Activated T-cell treated with anti-CD3 and anti-CD28 coated beads, Interleukin-2, amount 50 U/mL, for 72 hours (primary cell): Measurements from ENCODE around the gene ATXN7L1. TPM values are rescaled to one million over a fixed set of nuclear protein-coding genes. Genes with fewer than 3 reads are reported as not detected.

ENCODE experiments used
- ATAC-seq, 2 donors: fragments of 150-1000 bp; cut with Tn5 transposase; replicated peaks in 1 of 2; 2 replicates each; pipeline ENCODE4 v1.10.0; 2021; ENCODE audit warnings: moderate library complexity in 2 of 2, mild to moderate bottlenecking in 1 of 2
- DNase-seq, 2 donors: peaks; one replicate each; pipeline ENCODE4 v3.0.0; 2021 to 2022; ENCODE audit warnings: mixed read lengths in 1 of 2
- H3K27ac Mint-ChIP-seq: one replicate; pipeline ENCODE4 v1.8.0; 2022; ENCODE audit warnings: mild to moderate bottlenecking, moderate library complexity, mixed read lengths
- H3K27me3 Mint-ChIP-seq: one replicate; pipeline ENCODE4 v1.8.0; 2022; ENCODE audit warnings: low read depth, mixed read lengths
- H3K36me3 Mint-ChIP-seq, 2 donors: one replicate each; pipeline ENCODE4 v1.8.0; 2022; ENCODE audit warnings: mixed read lengths in 2 of 2, mild to moderate bottlenecking in 1 of 2; ENCODE audit not compliant: insufficient read depth in 2 of 2
- H3K4me1 Mint-ChIP-seq: one replicate; pipeline ENCODE4 v1.8.0; 2022; ENCODE audit warnings: low read depth, mixed read lengths
- H3K4me3 Mint-ChIP-seq, 2 donors: one replicate each; pipeline ENCODE4 v1.8.0; 2022; ENCODE audit warnings: mild to moderate bottlenecking in 2 of 2, mixed read lengths in 2 of 2, moderate library complexity in 2 of 2
- H3K9me3 Mint-ChIP-seq, 2 donors: one replicate each; pipeline ENCODE4 v1.8.0; 2022; ENCODE audit warnings: mixed read lengths in 2 of 2
- total RNA-seq, 2 donors: library from RNA; stranded (reverse); gene quantifications; one replicate each; pipeline ENCODE4 v1.2.3, GENCODE V29; 2022

The ATXN7L1 gene
- total RNA-seq, 2 donors from 2014 or later, result 11.6 to 12.5 TPM

GRCh38 chr7:105779856-105780780 lies 96.3 kb downstream of the ATXN7L1 start:
- Mint-ChIP-seq H3K36me3 (peaks cover 0 to 2% of the 10 kb centered on the region in 2 donors), H3K27me3 (peaks cover 6% of the 10 kb centered on the region), H3K4me3 (no peak overlapping the region), H3K9me3 (no peaks in the 10 kb centered on the region), H3K4me1 (peaks cover 10% of the 10 kb centered on the region), H3K27ac (no peak overlapping the region)
- DNase-seq (no peak), ATAC-seq (no peak)

DNA sequence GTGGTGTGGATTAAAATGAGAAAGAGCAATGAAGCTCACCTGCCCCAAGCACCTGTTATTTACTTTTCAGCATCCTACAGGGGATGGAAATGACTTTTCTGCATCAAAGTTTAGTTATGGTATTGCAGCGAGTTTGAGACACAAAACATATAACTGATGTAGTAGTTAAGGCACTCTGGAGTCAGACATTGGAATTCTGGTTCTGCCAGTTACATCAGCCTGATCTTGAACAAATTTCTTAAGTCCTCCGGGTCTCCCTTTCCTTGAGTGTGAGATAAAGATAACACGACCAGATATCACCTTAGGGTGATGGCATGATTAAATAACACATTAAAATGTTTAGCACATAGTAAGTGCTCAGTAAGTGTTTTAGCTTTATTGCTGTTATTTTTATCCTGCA lies 97.4 kb downstream of the ATXN7L1 start:
- Mint-ChIP-seq H3K36me3 (no peaks in the 10 kb centered on the region), H3K27me3 (peaks cover 6% of the 10 kb centered on the region), H3K4me1 (peaks cover 10% of the 10 kb centered on the region), H3K27ac (no peak overlapping the region), H3K4me3 (no peak overlapping the region), H3K9me3 (no peaks in the 10 kb centered on the region)
- no peak for DNase-seq
- ATAC-seq, result no peak

GRCh38 chr7:105776986-105777910 lies 99.2 kb downstream of the ATXN7L1 start:
- DNase-seq (no peak), ATAC-seq (no peak)
- Mint-ChIP-seq H3K9me3 (no peaks in the 10 kb centered on the region), H3K36me3 (no peaks in the 10 kb centered on the region), H3K27ac (no peak overlapping the region), H3K4me3 (no peak overlapping the region), H3K4me1 (peaks cover 2% of the 10 kb centered on the region), H3K27me3 (peaks cover 6% of the 10 kb centered on the region)

DNA sequence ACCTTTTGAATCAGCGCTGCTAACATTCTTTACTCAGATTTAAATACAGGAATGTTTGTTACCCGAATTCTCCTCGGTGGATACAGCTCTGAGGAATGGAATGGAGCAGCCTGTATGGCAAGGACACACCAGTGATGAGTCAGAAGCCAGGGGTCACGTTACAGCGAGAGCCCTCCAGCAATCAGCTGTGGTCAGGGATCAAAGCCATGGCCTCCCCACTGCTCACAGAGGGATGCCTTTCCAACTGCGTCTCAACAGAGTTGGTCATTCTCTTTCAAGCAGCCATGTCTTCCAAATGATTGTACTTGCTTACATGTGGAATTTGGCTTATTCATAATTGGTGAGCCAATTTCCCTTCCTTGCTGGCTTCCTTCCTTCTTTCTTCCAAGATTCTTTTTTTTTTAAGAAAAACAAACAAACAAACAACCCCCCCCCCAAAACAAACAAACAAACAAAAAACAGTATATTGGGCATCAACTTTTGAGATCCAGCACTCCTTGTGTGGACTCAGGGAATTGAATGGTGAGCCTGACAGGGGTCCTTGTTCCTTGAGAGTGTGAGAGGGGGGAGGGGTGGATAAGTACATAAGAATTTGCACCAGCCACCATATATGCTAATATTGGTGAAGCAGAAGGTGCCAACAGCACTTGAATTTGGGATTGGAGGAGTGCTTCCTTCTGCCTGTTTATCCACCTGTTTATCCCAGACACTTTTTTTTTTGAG lies 100.2 kb downstream of the ATXN7L1 start:
- Mint-ChIP-seq H3K27me3 (peaks cover 6% of the 10 kb centered on the region), H3K9me3 (no peaks in the 10 kb centered on the region), H3K4me3 (no peak overlapping the region), H3K4me1 (no peaks in the 10 kb centered on the region), H3K27ac (no peak overlapping the region), H3K36me3 (peaks cover 0 to 2% of the 10 kb centered on the region in 2 donors)
- DNase-seq (no peak), ATAC-seq (no peak)

DNA sequence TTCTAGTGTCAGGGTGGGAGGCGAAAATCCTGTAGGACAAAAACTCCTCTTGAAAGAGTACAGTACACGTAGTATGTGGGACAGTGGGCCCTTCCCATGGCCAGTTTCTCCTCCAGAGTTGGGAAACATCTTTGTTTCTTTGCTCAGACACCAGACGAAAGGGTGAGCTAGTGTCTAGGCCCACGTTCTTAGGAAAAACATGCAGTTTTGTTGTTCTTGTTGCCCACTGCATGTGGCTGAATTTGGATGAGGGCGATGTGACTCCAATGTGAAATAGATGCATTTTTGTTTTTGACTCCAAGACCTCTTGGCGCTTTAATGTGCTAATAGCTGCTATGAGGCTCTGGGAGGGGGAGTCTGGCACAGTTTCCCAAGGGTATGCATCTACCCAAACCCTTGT lies 100.8 kb downstream of the ATXN7L1 start:
- peaks cover 0 to 2% of the 10 kb centered on the region in 2 donors for H3K36me3 Mint-ChIP-seq
- H3K4me3 Mint-ChIP-seq, result no peak overlapping the region
- ATAC-seq (no peak), DNase-seq (no peak)
- H3K27ac Mint-ChIP-seq, result no peak overlapping the region
- no peaks in the 10 kb centered on the region for H3K9me3 Mint-ChIP-seq
- peaks cover under 1% of the 10 kb centered on the region for H3K4me1 Mint-ChIP-seq
- H3K27me3 Mint-ChIP-seq, result peaks cover 6% of the 10 kb centered on the region

DNA sequence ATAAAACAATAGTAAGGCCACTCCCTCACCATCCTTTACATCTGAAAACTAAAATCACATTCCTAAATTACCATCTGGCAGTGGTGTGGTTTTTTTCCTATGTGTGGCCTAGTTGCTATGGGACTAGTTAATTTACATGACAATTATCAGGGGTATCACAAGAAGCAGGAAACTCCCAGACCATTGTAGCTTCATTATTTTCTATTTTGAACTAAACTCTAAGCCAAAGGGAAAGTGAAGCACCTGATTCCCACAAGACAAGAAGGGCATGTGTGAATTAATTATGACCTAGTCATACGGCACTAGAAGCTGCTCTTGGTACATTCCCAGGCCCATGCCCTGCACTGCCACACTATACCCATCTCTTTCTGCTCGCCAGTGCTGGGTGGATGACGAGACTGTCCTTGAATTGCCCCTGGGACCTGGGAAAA lies 103.4 kb downstream of the ATXN7L1 start:
- no peak for DNase-seq
- peaks cover 0 to 2% of the 10 kb centered on the region in 2 donors for H3K36me3 Mint-ChIP-seq
- no peaks in the 10 kb centered on the region for H3K27me3 Mint-ChIP-seq
- H3K4me3 Mint-ChIP-seq, result no peak overlapping the region
- no peak overlapping the region for H3K27ac Mint-ChIP-seq
- H3K4me1 Mint-ChIP-seq, result peaks cover 18% of the 10 kb centered on the region
- no peak for ATAC-seq
- no peaks in the 10 kb centered on the region for H3K9me3 Mint-ChIP-seq

DNA sequence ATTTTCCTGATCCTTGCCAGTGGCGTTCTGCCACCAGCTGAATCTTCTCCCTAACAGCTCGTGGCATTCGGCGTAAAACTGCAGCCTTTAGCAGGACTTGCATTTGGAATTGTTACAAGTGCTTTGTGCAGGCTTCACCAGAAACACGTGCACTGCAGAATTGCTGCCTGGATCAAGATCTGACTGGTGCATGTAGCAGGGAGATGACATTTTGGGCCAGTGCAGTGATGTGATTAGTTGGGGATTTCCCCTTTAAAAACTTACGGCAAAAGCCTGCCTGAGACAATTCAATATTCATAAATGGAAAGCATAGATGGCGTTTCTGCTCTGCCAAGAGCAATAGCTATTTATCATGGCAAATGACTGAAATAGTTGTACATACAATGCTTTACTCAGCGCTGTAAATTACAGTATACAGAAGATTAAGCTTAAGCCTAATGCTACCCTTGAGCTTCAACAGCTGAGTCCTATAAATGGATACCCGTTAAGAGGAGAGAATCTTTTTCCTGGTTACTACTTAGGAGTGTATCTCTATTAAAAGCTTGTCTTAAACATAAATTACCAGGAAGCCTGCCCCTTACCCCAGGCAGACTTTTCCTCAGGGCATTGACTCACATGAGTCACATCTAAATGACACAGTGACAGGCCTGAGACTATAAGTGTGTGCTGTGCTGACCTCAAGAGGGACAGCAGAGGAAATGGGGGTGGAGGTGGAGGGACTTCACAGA lies 106.3 kb downstream of the ATXN7L1 start:
- Mint-ChIP-seq H3K4me3 (peak overlapping the region in 1 of 2 donors; percentile 16), H3K4me1 (peaks cover 41% of the 10 kb centered on the region)
- ATAC-seq, result peak; percentile 43 to 56

DNA sequence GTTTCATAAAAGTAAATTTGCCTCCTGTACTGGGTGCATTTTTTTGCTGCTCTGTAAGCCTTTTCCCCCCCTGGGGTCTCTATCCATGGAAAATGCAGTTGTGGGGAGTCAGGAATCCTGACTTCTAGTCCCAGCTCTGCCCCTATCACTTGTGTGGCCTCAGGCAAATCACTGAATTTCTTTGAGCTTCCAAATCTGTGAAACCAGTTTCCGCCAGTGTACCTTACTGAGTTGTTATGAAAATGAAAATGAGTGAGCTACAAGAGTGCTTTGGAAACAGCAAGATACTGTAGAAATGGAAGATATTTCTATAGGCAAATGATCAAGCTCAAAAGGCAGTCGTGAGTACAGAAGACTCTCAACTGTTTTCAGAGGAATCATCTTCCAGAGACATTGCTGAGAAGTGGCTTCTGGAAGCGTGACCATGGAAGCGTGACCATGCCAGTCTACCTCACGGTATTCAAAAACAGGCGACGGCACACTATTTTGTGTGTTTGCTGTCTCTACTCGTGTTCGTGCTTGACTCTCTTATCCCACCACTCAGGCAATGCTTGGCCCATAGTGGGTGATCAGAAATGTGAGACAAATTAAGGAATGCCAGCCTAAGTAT lies 107.4 kb downstream of the ATXN7L1 start:
- peaks cover 0 to 2% of the 10 kb centered on the region in 2 donors for H3K36me3 Mint-ChIP-seq
- no peak for ATAC-seq
- no peak overlapping the region for H3K27ac Mint-ChIP-seq
- DNase-seq, result no peak
- no peaks in the 10 kb centered on the region for H3K27me3 Mint-ChIP-seq
- no peak overlapping the region for H3K4me3 Mint-ChIP-seq
- H3K9me3 Mint-ChIP-seq, result no peaks in the 10 kb centered on the region
- peaks cover 42% of the 10 kb centered on the region for H3K4me1 Mint-ChIP-seq

More for the DNA sequence above, 106.3 kb downstream of the ATXN7L1 start:
- Mint-ChIP-seq H3K9me3 (no peaks in the 10 kb centered on the region), H3K27ac (no peak overlapping the region), H3K27me3 (no peaks in the 10 kb centered on the region), H3K36me3 (peaks cover 0 to 2% of the 10 kb centered on the region in 2 donors)
- DNase-seq, result peak; percentile 8 to 19

- H3K4me1 Mint-ChIP-seq, result peaks cover 42% of the 10 kb centered on the region
- H3K36me3 Mint-ChIP-seq, result peaks cover 0 to 2% of the 10 kb centered on the region in 2 donors
- H3K9me3 Mint-ChIP-seq, result no peaks in the 10 kb centered on the region
- peak overlapping the region in 1 of 2 donors; percentile 23 for H3K4me3 Mint-ChIP-seq
- H3K27ac Mint-ChIP-seq, result no peak overlapping the region
- DNase-seq (no peak), ATAC-seq (no peak)
- no peaks in the 10 kb centered on the region for H3K27me3 Mint-ChIP-seq
Observed at GRCh38 chr7:105768117-105768516, 108.3 kb downstream of the ATXN7L1 start.

GRCh38 chr7:105766421-105767073 lies 109.9 kb downstream of the ATXN7L1 start:
- H3K27me3 Mint-ChIP-seq, result peaks cover 2% of the 10 kb centered on the region
- H3K36me3 Mint-ChIP-seq, result no peaks in the 10 kb centered on the region
- DNase-seq (peak; percentile 31 to 35), ATAC-seq (peak; percentile 76 to 78)
- H3K27ac Mint-ChIP-seq, result no peak overlapping the region
- H3K4me3 Mint-ChIP-seq, result peak overlapping the region; percentile 46 to 66
- peaks cover 44% of the 10 kb centered on the region for H3K4me1 Mint-ChIP-seq
- H3K9me3 Mint-ChIP-seq, result no peaks in the 10 kb centered on the region

DNA sequence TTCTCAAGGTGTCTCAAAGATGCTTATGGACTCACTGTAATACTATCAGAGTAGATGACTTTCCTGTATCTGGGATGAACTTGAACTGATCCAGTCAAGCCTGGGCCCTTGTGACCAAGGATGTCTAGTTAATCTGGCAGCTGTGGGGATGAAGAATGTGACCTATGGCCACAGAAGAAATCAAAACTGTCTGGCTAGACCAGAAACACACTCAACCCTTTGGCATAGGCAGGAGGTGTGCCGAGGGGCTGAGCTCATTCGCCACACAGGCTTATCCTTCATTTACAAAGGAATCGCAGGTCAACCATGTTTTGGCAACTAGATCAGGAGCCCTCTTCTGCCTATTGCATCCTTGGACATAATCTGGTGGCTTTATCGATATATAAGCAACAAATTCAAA lies 110.6 kb downstream of the ATXN7L1 start:
- Mint-ChIP-seq H3K27ac (peak overlapping the region; percentile 39), H3K4me3 (peak overlapping the region in 1 of 2 donors; percentile 66)
- no peak for DNase-seq

More for the DNA sequence above, 110.6 kb downstream of the ATXN7L1 start:
- no peaks in the 10 kb centered on the region for H3K36me3 Mint-ChIP-seq
- H3K9me3 Mint-ChIP-seq, result no peaks in the 10 kb centered on the region
- ATAC-seq, result peak in 1 of 2 donors; percentile 6
- H3K27me3 Mint-ChIP-seq, result peaks cover 6% of the 10 kb centered on the region
- H3K4me1 Mint-ChIP-seq, result peaks cover 51% of the 10 kb centered on the region
